Right ventricle myocardium inferior (tissue), 1 donor: ENCODE results near the gene SLC23A2. TPM values are rescaled to one million over a fixed set of nuclear protein-coding genes. Genes with fewer than 3 reads are reported as not detected.

ENCODE experiments used
- ATAC-seq: fragments of 200-7000 bp; cut with Tn5 transposase; one replicate; pipeline ENCODE4 v1.9.1; 2020; ENCODE audit warnings: mild to moderate bottlenecking, moderate library complexity
- DNase-seq: peaks from one replicate; pipeline ENCODE4 v3.0.0; 2021; ENCODE audit errors: missing footprints
- intact Hi-C: fragments of 100-400 bp; cut with DNase I; formaldehyde crosslinking; loops from one replicate; pipeline ENCODE4 v1.11.0; 2022
- total RNA-seq: library from RNA; stranded (reverse); fragmentation: NEBNext Ultra II Directional; extraction: Animal tissue kit (Norgen Biotek cat#: 25700); gene quantifications from one replicate; pipeline ENCODE4 v1.2.1, GENCODE V29; 2021
- donor health status: DM: no; HTN: yes; CAD: no; lungs with severe emphysema.

The SLC23A2 gene
- total RNA-seq, 1 donor from 2014 or later: 6.7 TPM

- intact Hi-C loops: no loop called here
- ATAC-seq (peak; percentile 55), DNase-seq (no peak)
These were observed 187.2 kb downstream of the SLC23A2 start for GRCh38 chr20:4813863-4814695.

DNA sequence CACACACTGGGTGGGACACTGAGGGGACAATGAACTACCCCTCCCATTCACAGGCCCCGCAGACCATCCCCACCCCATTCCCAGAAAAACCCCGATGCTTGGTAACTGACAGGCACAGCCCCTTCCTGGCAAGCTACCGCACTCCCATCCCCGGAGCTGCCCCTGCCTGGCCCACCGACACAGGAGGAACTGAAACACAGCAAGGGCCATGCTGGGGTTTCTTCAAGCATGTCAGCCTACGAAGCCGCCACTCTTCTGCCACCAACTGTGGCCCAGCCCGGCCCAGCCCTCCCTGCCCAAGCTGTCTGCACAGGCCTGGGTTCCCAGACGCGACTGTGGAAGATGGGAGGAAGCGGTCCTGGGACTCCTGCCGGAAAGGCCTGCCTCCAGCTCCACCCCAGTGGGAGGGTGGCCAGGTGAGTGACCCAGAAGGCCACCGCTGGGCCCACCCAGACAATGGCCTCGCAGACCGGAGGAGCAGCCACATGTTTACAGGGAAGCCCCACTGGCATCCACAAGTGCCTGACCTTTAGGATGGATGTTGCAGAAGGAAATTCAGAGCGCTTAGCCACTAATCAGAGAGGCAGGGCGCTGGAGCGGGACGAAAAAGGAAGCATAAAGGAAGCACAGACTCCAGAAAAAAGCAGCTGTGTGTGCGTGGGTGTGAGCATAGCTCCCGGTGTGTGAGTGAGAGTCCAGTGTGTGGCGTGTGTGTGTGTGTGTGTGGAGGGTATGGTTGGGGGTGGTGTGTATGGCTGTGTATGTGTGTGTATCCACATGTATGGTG, 188.0 kb downstream of the SLC23A2 start:
- intact Hi-C loops: no loop called here
- peak; percentile 75 for DNase-seq
- no peak for ATAC-seq

- no peak for ATAC-seq
- DNase-seq: no peak
These were observed 188.7 kb downstream of the SLC23A2 start for GRCh38 chr20:4812641-4813075.

GRCh38 chr20:4812216-4812615, 189.1 kb downstream of the SLC23A2 start:
- no peak for DNase-seq
- intact Hi-C loops: no loop called here
- ATAC-seq: no peak

More at GRCh38 chr20:4812641-4813075, 188.7 kb downstream of the SLC23A2 start:
- intact Hi-C loops: no loop called here

DNA sequence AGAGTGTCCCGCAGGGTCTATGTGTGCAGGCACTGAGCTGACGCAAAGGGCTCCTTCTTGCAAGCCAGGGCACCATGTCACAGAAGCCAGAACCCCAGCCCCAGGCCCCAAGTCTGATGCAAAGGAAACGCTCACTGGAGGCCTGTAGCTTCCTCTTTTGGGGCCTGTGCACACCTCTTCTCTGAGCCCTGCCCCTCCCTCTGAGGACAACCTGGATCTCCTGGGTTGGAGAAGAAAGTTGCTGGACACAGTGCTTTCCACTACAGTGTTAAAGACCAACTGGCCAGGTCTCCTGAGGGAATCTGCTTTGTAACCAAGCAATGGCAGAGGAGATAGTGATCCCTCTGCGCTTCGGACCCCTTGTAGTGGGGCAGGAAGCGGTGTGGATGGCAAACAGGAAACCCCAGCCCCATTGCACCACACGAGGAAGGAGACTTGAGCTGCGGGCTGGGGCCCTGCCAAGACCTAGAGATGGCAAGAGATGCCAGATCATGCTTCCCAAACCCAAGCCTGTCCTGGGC, 189.6 kb downstream of the SLC23A2 start:
- peak; percentile 91 for DNase-seq
- intact Hi-C loops: no loop called here
- peak; percentile 50 for ATAC-seq

DNA sequence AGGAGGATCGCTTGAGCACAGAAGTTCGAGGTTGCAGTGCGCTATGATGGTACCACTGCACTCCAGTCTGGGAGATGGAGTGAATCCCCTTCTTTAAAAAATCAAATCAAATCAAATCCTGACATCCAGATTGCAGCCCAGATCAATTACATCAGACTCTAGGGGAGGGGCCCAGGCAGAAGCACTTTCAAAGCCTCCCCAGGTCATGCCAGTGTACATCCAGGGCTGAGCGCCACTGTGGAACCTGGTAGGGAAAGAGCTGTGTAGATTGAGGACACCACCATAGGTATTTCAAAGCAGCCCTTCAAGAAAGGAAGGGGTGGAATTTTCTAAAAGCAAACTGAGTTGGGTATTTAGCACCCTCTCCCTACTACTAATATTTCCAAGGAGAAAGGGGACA, 190.1 kb downstream of the SLC23A2 start:
- ATAC-seq (no peak), DNase-seq (peak; percentile 50)
- intact Hi-C loops: no loop called here

DNA sequence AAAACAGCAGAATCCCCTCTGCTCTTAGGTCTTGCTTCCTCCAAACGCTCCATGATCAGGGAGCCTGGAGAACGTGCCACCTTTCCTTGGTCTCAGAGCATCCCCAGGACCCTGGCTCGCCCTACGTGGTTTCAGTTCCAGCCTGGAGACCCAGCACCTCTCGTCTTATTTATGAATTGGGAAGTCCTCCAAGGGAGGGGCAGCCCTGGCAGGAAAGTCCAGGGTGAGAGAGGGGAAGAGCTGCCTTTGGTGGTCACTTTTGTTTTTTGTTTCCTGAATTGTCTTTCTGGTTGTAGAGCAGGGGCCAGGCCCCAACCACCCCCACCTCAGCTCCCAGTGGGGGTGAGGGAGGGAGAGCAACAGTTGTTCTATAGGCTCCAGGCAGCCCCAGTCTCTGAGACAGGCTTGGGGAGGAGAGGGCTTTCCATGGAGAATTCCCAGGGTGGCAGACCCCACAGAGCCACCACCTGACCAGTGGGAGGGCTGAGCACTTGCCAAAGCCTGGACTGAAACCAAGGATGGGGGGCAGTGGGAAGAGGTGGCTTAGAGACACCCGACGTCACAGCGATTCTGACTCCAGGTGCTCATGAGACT, 190.8 kb downstream of the SLC23A2 start:
- intact Hi-C loops: no loop called here
- peak; percentile 53 for DNase-seq
- no peak for ATAC-seq

DNA sequence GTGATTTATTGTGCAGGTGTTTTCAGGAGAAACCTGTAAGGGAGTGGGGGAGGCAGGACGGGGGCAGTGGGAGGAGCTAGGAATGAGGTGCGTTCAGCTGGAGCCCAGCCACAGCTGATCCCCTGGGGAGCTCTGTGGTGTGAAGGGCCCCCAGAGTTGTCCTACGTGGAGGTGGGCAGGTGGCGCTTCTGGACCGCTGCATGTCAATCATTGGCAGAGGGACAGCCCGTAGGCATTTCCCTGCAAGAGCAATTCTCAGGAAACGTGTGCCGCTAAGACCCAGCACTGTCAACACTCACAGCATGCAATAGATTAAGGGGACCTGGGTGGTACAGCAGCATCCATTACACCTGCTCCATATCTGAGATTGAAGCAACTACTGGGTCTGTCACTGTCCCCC, 191.6 kb downstream of the SLC23A2 start:
- DNase-seq: peak; percentile 45
- intact Hi-C loops: no loop called here

GRCh38 chr20:4808872-4809271, 192.4 kb downstream of the SLC23A2 start:
- ATAC-seq: no peak
- intact Hi-C loops: no loop called here
- no peak for DNase-seq

More for the DNA sequence above, 191.6 kb downstream of the SLC23A2 start:
- no peak for ATAC-seq

DNA sequence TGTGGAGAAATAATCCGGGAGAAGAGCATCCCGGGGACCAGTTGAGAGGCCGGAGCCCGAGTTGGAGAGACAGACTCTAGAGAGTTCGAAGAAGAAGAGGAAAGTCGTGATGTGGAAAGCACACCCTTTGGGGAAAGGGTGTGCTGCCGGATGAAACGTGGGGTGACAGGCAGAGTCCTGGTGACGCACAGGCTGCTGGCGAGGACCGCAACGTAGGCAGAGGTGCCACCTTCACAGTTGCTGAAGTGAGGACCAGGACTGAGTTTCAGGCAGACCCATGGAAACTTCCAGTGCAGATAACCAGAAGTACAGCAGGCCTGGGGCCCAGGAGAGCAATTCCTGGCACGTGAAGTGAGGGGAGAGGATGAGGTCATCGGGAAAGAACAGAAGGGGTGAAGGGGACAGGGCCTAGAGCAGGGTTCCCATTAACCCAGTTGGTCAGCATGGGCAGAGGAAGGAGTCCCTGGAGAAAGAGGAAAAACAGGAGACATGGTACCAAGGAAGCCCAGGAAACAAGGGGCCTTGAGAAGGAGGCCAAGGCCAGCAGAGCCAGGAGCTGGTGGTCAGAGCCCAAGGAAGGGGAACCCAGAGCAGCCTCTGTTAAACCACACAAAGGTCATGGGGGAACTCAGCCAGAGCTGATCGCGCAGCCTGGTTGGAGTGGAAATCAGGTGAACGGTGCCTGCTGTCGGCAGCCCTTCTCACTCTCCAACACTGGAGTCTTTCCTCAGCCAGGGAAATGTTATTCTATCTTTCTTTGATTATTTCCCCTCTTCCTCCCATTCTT, 195.5 kb downstream of the SLC23A2 start:
- ATAC-seq: no peak
- intact Hi-C loops: no loop called here
- peak; percentile 59 for DNase-seq

- DNase-seq (no peak), ATAC-seq (no peak)
- intact Hi-C loops: no loop called here
These were observed 198.8 kb downstream of the SLC23A2 start for GRCh38 chr20:4802527-4802926.

Other genes with a start within 250 kb of the SLC23A2 start
- 4.5 TPM for gene RASSF2, start 177.9 kb downstream of the SLC23A2 start, total RNA-seq
- gene TMEM230, start 111.6 kb upstream of the SLC23A2 start, total RNA-seq: 86.3 TPM
- 35.8 TPM for gene PCNA, start 118.4 kb upstream of the SLC23A2 start, total RNA-seq
- gene CDS2, start 125.5 kb upstream of the SLC23A2 start, total RNA-seq: 57.2 TPM